OCI-M1 (cell line): ENCODE results near the gene ZIC5.

ENCODE experiments used
- DNase-seq: peaks from one replicate; lab custom pipeline; 2025; lab: John Stamatoyannopoulos, UW

Gene ZIC5

DNA sequence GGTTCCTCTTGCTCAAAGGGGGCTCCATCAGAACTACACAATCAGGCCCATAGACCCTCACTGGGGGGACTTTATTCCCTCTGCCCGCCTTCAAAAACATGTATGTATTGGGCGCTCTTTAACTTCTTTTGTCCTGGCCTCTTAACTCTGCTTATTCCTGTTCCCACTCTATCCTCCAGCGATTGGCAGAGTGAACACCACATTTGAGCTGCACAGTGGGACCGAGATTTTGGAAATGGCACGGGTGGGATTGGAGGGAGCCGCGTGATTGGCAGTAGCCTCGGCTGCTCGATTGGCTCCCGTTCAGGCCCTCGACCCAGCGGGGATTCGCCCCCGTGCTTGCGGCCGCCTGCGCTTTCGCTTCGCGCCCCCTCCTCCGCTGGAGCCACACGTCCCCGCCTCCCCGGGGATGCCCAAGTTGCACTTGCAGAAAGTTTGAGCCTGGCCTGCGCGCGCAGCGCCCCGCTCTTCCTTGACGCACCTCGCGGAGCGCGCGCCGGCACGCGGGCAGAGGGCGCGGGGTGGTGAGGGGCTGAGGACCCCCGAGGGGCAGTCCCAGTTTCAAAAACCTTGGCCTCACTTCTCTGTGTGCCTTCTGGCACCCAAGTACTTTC lies at the start of gene ZIC5:
TSS of gene ZIC5 (minus strand) at position 192 of the 614 bp plus-strand sequence. CDS start at position 28, 164 bp downstream.
- no peak for DNase-seq

GRCh38 chr13:100019780-100020356 lies 48.3 kb upstream of the ZIC5 start:
- no peak for DNase-seq

- DNase-seq: no peak
These were observed 43.1 kb upstream of the ZIC5 start for GRCh38 chr13:100014621-100015020.

GRCh38 chr13:99998261-99998660 lies 26.7 kb upstream of the ZIC5 start:
- no peak for DNase-seq

- no peak for DNase-seq
These were observed 26.2 kb upstream of the ZIC5 start for GRCh38 chr13:99997702-99998214.

DNA sequence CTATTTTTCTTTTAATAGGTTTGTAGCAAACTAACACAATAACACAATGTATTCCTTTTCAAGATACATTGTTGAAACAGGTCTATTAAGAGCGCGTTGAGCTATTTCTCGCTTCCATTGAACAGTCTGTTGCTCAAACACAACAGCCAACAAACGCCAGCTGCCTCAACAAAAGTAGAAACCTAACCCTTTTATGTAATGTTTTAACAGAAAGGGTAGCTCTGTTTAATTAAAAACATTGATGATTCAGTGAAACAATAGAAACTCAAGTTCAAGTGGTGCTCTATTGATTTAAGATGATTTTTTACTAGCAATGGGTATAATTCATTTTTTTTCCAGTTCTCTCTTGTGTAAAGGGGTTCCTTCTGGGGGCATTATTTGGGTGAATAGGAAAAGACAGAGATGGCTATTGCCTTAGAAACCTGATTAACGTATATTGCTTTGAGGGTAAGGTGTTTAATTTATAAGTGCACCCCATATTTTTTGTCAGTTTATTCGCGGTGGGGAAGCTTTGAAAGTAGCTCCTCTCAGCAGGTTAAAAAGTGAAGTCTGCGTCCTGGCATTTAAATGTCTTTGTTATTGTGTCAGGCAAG lies 24.9 kb upstream of the ZIC5 start:
- no peak for DNase-seq

- peak; percentile 31 for DNase-seq
These were observed 24.2 kb upstream of the ZIC5 start for GRCh38 chr13:99995589-99996380.

DNA sequence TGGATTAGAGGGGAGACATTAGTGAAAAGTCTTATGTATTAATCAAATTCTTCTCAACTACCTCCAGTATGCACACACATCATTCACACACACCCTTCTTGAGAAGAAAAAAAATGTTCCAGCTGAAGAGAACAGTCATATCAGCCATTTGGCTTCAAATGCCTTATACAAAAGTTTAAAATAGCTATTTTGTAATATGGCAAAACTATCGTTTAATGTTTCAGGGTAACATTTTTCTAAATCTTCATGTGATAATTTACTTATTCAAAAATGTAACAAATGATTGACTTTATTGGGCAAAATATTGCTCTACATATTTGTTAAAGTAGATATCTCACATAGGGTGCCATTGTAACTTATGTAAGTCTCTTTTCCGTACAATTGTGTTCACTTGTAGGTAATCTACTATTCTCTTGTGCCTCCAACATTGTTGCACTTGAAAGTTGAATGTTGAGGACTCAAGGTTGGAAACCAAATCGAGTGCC lies 23.6 kb upstream of the ZIC5 start:
- no peak for DNase-seq

DNA sequence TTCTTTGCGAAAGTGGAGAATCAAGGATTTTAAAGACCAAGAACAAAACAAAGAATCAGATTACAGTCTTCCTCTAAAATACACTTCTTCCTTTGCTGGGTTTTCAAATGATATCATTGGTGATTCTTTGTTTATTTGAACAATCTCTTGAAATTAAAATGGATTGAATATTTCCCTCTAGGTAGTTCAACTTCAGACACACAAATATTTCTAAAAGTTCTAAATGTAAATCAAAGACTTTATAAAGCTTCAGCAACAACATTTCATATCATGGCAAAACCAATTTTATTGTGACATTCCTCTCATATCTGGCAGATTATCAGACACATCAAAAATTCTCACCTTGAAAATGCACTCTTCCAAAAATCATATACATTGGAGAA lies 23.1 kb upstream of the ZIC5 start:
- DNase-seq: no peak

GRCh38 chr13:99993660-99994637 lies 22.4 kb upstream of the ZIC5 start:
- DNase-seq: no peak

DNA sequence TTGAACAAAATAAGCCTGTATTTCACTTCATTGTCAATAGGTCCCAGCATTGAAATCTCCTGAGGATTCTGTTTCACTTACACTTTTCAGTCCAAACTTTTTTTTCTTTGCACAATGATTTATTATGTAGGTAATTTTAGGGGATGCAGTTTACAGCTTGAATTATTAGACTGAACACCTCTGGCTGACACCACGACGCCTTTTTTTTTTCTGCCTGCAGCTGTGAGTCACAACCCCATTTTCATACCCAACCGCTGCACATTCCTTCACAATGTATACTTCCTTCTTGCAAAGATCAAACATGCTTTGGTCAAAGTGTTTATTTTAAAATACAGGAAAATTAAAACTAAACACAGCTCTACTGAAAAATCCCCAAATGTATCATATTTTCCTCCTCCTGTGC lies 21.4 kb upstream of the ZIC5 start:
- no peak for DNase-seq

DNA sequence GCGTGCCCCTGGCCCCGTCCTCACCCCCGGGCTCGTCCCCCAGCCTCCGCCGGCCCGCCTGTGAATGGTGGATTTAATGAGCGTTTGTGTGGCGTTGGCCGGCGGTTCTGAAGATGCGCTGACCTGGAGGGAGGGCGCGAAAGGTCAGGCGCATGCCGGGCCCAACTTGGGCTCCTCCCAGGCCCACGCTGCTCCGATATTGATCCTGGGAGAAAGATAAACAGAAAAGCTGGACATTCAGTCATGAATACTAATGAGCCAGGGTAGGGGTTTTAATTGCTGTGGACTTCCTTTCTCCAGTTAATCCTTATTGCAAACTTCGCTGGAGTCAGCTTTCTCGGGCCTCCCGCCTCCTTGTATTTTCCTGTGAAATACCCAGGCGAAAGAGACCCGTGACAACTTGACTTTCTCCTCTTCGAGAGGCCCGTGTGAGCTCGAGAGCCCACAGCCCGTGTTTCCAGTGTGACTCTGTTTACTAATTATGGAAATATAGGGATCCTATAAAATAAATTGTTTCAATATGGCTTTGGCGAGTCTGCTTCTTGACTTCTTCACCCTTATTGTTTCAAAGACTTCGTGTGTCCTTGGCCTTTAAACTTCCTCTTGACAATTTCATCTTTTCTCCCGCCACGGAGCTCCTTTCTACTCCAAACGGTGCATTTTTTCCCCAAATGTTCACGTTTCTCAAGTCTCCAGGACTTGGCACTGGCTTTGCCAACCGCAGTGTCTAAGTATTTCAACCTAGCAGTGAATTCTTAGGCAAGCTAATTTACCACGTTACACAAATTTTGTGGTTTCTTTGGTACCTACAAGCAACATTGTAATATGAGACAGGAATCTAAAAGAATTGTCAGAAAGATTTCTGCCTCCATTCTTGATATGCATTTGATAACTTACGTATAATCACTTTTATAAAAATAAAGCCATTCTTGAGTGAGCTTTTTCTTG lies 20.5 kb upstream of the ZIC5 start:
- DNase-seq: no peak

DNA sequence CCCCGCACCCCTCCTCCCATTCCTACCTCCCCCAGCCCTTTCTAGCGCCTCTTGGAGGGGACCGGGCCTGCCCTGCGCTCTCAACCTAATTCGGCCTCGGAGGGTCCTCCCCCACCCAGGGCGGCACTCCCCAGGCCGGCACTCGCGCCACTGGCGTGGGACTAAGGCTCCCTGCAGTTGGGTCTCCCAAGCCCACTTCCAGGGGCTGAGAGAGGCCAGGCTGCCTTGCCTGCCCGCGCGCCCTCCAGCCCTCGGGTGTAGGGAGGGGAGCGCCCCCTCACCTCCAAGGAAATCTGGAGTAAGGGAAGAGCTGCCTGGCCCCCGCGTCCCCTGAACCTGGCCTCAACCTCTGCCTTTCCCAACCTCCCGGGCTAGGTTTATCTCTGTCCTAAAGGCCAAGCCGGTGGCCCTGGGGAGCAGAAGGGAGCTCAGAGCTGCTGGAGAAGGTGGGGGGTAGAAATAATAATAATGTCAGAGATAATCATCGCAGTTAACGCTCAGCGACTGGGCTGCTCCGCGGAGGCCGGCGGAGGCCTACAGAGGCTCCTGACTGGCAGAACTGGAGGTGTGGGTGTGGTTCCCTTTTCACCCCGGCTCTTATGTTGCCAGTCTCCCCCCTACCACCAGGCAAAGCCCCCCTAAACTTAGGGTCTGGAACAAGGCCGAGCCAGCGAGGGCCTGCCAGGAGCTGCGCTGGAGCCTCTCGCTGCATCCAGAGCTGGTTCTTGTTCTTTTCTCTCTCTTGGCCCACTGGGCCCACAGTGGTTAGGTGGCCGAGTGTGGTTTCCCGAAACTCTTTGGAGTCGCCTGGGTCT lies 19.7 kb upstream of the ZIC5 start:
- DNase-seq: no peak

DNA sequence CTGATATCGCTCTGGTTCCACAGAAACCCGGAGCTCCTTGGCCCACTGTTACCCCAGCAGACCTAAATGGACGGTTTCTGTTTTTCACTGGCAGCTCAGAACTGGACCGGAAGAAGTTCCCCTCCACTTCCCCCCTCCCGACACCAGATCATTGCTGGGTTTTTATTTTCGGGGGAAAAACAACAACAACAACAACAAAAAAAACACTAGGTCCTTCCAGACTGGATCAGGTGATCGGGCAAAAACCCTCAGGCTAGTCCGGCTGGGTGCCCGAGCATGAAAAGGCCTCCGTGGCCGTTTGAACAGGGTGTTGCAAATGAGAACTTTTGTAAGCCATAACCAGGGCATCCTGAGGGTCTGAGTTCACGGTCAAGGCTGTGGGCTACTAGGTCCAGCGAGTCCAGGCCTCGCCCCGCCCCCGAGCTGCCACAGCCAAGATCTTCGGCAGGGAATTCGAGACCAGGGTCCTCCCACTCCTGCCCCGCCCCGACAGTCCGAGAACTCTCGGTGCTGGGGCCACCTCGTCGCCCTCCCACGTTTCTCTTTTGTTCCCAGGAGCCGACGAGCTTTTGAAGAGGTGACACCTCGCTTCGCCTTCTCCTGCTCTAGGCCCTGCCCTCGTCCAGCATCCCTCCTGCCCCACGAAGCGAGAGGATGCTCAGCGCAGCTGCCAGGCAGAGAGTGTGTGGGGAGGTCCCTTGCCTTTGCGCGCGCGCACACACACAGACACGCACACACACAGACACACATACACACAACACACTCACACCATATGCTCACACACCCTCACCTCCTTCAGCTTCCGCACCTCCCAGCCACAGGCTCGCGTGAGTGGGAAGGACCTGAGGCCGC lies 18.8 kb upstream of the ZIC5 start:
- DNase-seq: no peak

DNA sequence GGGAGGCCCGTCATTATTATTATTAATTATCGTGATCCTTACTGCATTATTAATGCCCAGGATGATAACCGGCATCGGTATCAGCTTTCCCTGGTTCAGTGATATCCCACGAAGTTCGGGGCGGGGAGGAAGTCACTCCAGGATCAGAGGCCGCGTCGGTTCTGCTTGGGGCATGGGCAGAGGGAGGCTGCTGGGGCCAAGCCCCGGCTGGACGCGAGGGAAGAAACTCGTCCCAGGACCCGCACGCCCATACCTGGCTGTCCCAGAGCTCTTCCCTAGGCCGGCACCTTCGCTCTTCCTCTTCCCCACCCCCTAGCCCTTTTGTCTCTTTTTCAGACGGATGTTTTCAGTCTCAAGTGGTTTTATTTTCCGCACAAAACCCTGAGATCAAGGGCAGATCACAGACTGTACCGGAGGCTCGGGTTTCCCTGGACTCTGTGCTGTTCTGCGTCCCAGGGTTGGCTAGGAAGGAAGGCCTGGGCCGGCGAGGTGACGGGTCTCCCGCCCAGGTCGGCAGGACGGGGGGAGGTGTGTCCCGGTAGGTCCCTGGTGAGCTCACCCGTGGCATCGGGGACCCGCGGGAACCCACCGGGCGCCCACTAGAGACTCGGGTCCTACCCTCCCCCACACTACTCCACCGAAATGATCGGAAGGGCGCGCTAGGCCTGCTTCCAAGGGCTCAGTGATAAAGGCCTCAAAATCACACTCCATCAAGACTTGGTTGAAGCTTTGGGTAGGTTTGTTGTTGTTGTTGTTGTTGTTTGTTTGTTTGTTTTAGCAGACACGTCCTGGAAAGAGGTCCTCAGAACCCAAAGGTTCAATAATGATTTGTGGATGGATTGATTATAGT lies 17.9 kb upstream of the ZIC5 start:
- DNase-seq: no peak

- DNase-seq: no peak
These were observed 17.1 kb upstream of the ZIC5 start for GRCh38 chr13:99988529-99989275.
